GM18526 (cell line): ENCODE results near the gene RAET1E.

Experiments
- POLR2A ChIP-seq: IDR thresholded peaks from 3 replicates; pipeline ENCODE4 v1.6.1; 2011; ENCODE audit not compliant: insufficient read length; ENCODE audit errors: extremely low read depth

The RAET1E gene

GRCh38 chr6:149899486-149899885, 1.6 kb upstream of the RAET1E start:
- no peak for TF ChIP-seq POLR2A

- TF ChIP-seq POLR2A: no peak
Observed at GRCh38 chr6:149898966-149899365, 1.1 kb upstream of the RAET1E start.

GRCh38 chr6:149897015-149897697, 757 bp downstream of the RAET1E start:
- no peak for TF ChIP-seq POLR2A

- no peak for TF ChIP-seq POLR2A
Observed at GRCh38 chr6:149896491-149896890, 1.4 kb downstream of the RAET1E start.

- no peak for TF ChIP-seq POLR2A
Observed at GRCh38 chr6:149895833-149896271, 2.1 kb downstream of the RAET1E start.

- no peak for TF ChIP-seq POLR2A
Observed at GRCh38 chr6:149895048-149895590, 2.8 kb downstream of the RAET1E start.

- no peak for TF ChIP-seq POLR2A
Observed at GRCh38 chr6:149891259-149891658, 6.7 kb downstream of the RAET1E start.

- TF ChIP-seq POLR2A: no peak
Observed at GRCh38 chr6:149890629-149891045, 7.3 kb downstream of the RAET1E start.

GRCh38 chr6:149889326-149889725, 8.6 kb downstream of the RAET1E start:
- no peak for TF ChIP-seq POLR2A

GRCh38 chr6:149888659-149889058, 9.3 kb downstream of the RAET1E start:
- no peak for TF ChIP-seq POLR2A

- no peak for TF ChIP-seq POLR2A
Observed at GRCh38 chr6:149888093-149888492, 9.8 kb downstream of the RAET1E start.

GRCh38 chr6:149887343-149887742, 10.6 kb downstream of the RAET1E start:
- TF ChIP-seq POLR2A: no peak

- TF ChIP-seq POLR2A: no peak
Observed at GRCh38 chr6:149885888-149886287, 12.0 kb downstream of the RAET1E start.

GRCh38 chr6:149884617-149885016, 13.3 kb downstream of the RAET1E start:
- TF ChIP-seq POLR2A: no peak

- TF ChIP-seq POLR2A: no peak
Observed at GRCh38 chr6:149884215-149884614, 13.7 kb downstream of the RAET1E start.

GRCh38 chr6:149881860-149882259, 16.1 kb downstream of the RAET1E start:
- no peak for TF ChIP-seq POLR2A
